Cardiac muscle cell (in vitro differentiated cells and primary cell): Measurements from ENCODE around the gene CCDC149. TPM values are rescaled to one million over a fixed set of nuclear protein-coding genes. Genes with fewer than 3 reads are reported as not detected.

ENCODE experiments used
- DNase-seq, 2 donors: peaks; one replicate each; pipeline versions ENCODE4 v3.0.0 to v3.0.0-alpha.2; 2010 to 2017; ENCODE audit warnings: low read depth in 1 of 2, low spot score in 1 of 2
- H3K27ac ChIP-seq: fragments of 200-600 bp; sonication (generic); 2 replicates; pipeline ENCODE4 v1.5.1; 2016
- H3K27me3 ChIP-seq: fragments of 200-600 bp; sonication (generic); 2 replicates; pipeline ENCODE4 v1.6.0; 2016; ENCODE audit warnings: control low read depth
- H3K36me3 ChIP-seq: fragments of 200-600 bp; sonication (generic); 2 replicates; pipeline ENCODE4 v1.5.1; 2016; ENCODE audit warnings: control low read depth
- H3K4me1 ChIP-seq: fragments of 200-600 bp; sonication (generic); 2 replicates; pipeline ENCODE4 v1.8.1; 2017; ENCODE audit warnings: low read depth, mild to moderate bottlenecking, mixed run types
- H3K4me3 ChIP-seq: fragments of 200-600 bp; sonication (generic); 2 replicates; pipeline ENCODE4 v1.5.1; 2016; ENCODE audit warnings: mild to moderate bottlenecking
- H3K9me3 ChIP-seq: fragments of 200-600 bp; sonication (generic); 2 replicates; pipeline ENCODE4 v1.5.1; 2017; ENCODE audit warnings: low read depth, mild to moderate bottlenecking, control low read depth
- polyA plus RNA-seq: library from polyadenylated mRNA; unstranded; fragments of >200 nt; fragmentation: Nextera tagmentation; extraction: Ambion mirVana; gene quantifications from 2 replicates; pipeline ENCODE4 v1.2.1, GENCODE V29; 2016
- total RNA-seq: library from RNA; depleted of rRNA; stranded (reverse); fragments of >200 nt; gene quantifications from 2 replicates; pipeline ENCODE4 v1.2.3, GENCODE V29; 2016
- TF ChIP-seq, protein P1 (sequence below): IDR thresholded peaks from 2 replicates; pipeline ENCODE4 v1.5.1; 2012; ENCODE audit warnings: low read depth, mild to moderate bottlenecking, low read length

CCDC149 gene
- total and polyA plus RNA-seq, 2 experiments from 2014 or later: 4.2 to 7.0 TPM

DNA sequence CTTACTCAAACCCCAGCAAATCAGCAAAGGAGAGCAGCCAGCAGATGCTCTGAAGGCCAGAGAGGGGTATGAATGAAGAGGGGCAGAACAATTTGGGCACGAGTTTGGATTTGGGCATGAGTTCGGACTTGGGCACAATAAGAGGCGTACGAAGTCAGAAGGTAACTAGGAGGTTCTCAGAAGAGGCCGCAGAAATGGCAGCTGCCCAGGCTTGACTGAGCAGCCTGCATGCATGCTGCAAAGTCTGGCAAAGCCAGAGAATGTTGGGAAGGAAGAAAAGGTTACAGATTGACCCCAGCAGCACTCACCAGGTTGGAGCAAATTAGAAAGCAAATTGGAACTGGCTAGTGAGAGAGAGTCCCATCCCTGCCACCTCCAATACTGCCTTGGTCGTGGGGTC, 15.2 kb downstream of the CCDC149 start:
- TF ChIP-seq, protein P1, sequence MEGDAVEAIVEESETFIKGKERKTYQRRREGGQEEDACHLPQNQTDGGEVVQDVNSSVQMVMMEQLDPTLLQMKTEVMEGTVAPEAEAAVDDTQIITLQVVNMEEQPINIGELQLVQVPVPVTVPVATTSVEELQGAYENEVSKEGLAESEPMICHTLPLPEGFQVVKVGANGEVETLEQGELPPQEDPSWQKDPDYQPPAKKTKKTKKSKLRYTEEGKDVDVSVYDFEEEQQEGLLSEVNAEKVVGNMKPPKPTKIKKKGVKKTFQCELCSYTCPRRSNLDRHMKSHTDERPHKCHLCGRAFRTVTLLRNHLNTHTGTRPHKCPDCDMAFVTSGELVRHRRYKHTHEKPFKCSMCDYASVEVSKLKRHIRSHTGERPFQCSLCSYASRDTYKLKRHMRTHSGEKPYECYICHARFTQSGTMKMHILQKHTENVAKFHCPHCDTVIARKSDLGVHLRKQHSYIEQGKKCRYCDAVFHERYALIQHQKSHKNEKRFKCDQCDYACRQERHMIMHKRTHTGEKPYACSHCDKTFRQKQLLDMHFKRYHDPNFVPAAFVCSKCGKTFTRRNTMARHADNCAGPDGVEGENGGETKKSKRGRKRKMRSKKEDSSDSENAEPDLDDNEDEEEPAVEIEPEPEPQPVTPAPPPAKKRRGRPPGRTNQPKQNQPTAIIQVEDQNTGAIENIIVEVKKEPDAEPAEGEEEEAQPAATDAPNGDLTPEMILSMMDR: no peak
- H3K4me3 ChIP-seq: no peak overlapping the region
- no peaks in the 10 kb centered on the region for H3K36me3 ChIP-seq
- no peak for DNase-seq
- H3K27me3 ChIP-seq: no peaks in the 10 kb centered on the region
- peaks cover 3% of the 10 kb centered on the region for H3K4me1 ChIP-seq
- H3K9me3 ChIP-seq: no peaks in the 10 kb centered on the region
- no peak overlapping the region for H3K27ac ChIP-seq

DNA sequence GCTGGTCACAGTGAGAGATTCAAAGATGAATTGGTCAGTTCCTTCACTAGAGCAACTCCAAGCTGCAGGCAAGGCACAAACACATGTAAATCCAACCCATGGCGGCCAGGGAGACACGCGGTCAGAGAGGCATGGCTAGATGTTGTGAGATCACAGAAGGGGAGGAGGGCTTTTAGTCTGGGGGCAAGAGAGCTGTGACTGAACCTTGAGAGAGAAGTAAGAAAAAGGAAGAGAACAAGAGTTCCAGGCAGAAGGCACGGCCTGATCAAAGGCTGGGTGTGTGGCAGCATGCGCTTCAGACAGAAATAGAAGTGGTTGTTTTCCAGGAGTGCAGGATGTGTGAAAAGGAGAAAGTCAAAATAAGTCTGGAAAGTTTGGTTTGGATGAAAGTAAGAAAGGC, 15.9 kb downstream of the CCDC149 start:
- Histone ChIP-seq H3K36me3 (no peaks in the 10 kb centered on the region), H3K4me1 (peaks cover 3% of the 10 kb centered on the region), H3K9me3 (no peaks in the 10 kb centered on the region), H3K27me3 (no peaks in the 10 kb centered on the region), H3K4me3 (no peak overlapping the region), H3K27ac (no peak overlapping the region)
- no peak for DNase-seq
- TF ChIP-seq, protein P1: no peak

DNA sequence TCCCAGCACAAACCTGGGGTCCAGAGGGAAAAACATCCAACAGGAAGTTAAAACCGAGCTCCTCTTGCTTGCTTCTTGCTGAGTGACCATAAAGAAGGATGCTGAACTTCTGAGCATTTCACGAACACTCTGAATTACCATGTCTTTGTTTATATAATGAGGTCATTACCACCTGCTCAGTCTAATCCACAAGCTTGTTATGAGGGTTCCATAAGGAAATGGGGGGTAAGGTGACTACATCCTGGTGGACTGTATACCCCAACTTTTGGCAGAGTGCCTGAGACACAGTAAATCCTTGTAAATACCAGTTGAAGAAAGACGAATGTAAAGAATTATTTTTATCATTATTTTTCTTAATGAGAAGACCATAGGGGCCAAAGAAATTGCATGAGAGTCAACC, 16.8 kb downstream of the CCDC149 start:
- TF ChIP-seq, protein P1: no peak

DNA sequence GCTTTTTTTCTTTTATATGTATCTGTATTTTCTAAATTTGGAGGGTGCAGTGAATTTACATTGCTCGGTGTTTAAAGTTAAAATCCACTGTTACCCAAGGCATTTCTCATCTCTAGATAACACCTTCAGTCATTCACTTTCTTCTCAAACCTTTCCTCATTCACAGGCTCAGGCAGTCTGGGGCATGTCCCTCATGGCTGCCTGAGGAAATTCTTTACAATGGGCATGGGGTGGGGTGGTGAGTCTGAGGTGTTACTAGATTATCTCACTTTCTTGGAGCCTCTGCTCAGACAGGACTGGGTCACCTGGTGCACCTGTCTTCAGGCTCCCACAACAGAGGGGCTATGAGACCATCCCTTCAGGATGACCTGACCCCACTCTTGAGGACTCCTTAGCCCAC, 17.4 kb downstream of the CCDC149 start:
- Histone ChIP-seq H3K4me3 (no peak overlapping the region), H3K9me3 (no peaks in the 10 kb centered on the region), H3K27me3 (no peaks in the 10 kb centered on the region), H3K4me1 (peaks cover 3% of the 10 kb centered on the region), H3K36me3 (no peaks in the 10 kb centered on the region), H3K27ac (no peak overlapping the region)
- TF ChIP-seq, protein P1: no peak
- no peak for DNase-seq

More for the DNA sequence above, 16.8 kb downstream of the CCDC149 start:
- Histone ChIP-seq H3K27ac (no peak overlapping the region), H3K27me3 (no peaks in the 10 kb centered on the region), H3K4me3 (no peak overlapping the region), H3K4me1 (peaks cover 3% of the 10 kb centered on the region), H3K36me3 (no peaks in the 10 kb centered on the region), H3K9me3 (no peaks in the 10 kb centered on the region)
- DNase-seq: no peak

DNA sequence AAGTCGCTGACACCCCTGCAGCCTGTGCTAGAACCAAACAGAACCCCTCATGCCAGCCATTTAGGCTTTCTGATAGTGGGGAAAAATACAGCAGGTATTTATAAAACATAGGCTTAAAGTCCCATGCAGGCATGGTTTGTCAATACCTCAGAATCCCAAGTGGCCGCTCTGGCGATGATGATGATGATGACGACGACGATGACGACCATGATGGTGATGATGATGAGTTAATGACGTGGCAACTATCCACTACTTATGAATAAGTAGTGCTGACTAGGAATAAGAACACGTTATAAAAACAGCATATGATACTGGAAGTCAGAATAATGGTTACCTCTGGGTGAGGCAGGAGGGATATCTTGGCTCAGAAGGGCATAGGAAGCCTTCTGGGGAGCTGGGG, 18.0 kb downstream of the CCDC149 start:
- Histone ChIP-seq H3K4me3 (no peak overlapping the region), H3K36me3 (no peaks in the 10 kb centered on the region), H3K27me3 (no peaks in the 10 kb centered on the region), H3K4me1 (peaks cover 3% of the 10 kb centered on the region), H3K27ac (no peak overlapping the region), H3K9me3 (no peaks in the 10 kb centered on the region)
- DNase-seq: no peak
- TF ChIP-seq, protein P1: no peak

DNA sequence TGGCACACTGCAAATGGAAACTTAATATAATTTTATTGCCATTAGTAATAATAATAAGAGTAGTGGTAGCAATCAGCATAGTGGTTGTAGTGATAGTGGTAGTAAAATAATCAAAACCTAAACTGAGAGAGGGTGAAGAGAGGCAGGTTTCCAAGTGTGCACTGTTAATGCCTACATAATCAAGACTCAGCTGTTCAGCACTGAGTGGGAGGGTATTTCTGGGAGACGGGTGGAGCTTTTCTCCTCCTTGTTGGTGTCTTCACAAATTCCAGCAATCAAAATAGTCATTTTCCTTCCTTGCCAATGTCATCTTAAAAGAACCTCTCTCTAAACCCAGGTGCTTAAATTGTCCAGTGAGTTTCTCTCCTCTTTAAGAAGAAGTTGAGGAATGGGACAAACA, 18.6 kb downstream of the CCDC149 start:
- Histone ChIP-seq H3K27ac (no peak overlapping the region), H3K36me3 (no peaks in the 10 kb centered on the region), H3K4me1 (peaks cover 3% of the 10 kb centered on the region), H3K4me3 (no peak overlapping the region), H3K9me3 (no peaks in the 10 kb centered on the region), H3K27me3 (no peaks in the 10 kb centered on the region)
- DNase-seq: no peak
- TF ChIP-seq, protein P1: no peak
